Astrocyte of the hippocampus (primary cell): ENCODE results near the gene UPF3A.

ENCODE experiments used
- DNase-seq: peaks from one replicate; pipeline ENCODE4 v3.0.0; 2011; ENCODE audit warnings: low read depth, low spot score

The UPF3A gene

GRCh38 chr13:114304346-114305034 is 23.1 kb downstream of the UPF3A start:
- DNase-seq: no peak

- DNase-seq: no peak
Observed at GRCh38 chr13:114309086-114309485, 27.7 kb downstream of the UPF3A start.

GRCh38 chr13:114309806-114310410 is 28.5 kb downstream of the UPF3A start:
- DNase-seq: no peak

GRCh38 chr13:114310956-114311355 is 29.6 kb downstream of the UPF3A start:
- no peak for DNase-seq

- no peak for DNase-seq
Observed at GRCh38 chr13:114311387-114311786, 30.0 kb downstream of the UPF3A start.

GRCh38 chr13:114311908-114312307 is 30.5 kb downstream of the UPF3A start:
- DNase-seq: no peak

- no peak for DNase-seq
Observed at GRCh38 chr13:114313061-114313860, 31.9 kb downstream of the UPF3A start.

GRCh38 chr13:114314074-114314912 is 32.9 kb downstream of the UPF3A start, which contains the start of gene CHAMP1:
Gene CHAMP1, plus strand, starts transcription at chr13:114314503. Its CDS starts 9,340 bp downstream, at chr13:114323843.
- peak; percentile 99 for DNase-seq

GRCh38 chr13:114315074-114315785 is 33.8 kb downstream of the UPF3A start:
- DNase-seq: no peak

- no peak for DNase-seq
Observed at GRCh38 chr13:114318624-114319023, 37.2 kb downstream of the UPF3A start.

- DNase-seq: peak; percentile 53
Observed at GRCh38 chr13:114319441-114319913, 38.1 kb downstream of the UPF3A start.

- DNase-seq: no peak
Observed at GRCh38 chr13:114320065-114320464, 38.7 kb downstream of the UPF3A start.

- DNase-seq: no peak
Observed at GRCh38 chr13:114321256-114321655, 39.9 kb downstream of the UPF3A start.

- no peak for DNase-seq
Observed at GRCh38 chr13:114323349-114323748, 41.9 kb downstream of the UPF3A start.

GRCh38 chr13:114324334-114324733 is 42.9 kb downstream of the UPF3A start:
- no peak for DNase-seq

GRCh38 chr13:114325729-114326128 is 44.3 kb downstream of the UPF3A start:
- no peak for DNase-seq

- no peak for DNase-seq
Observed at GRCh38 chr13:114328034-114328433, 46.6 kb downstream of the UPF3A start.

GRCh38 chr13:114328595-114328994 is 47.2 kb downstream of the UPF3A start:
- DNase-seq: no peak

GRCh38 chr13:114330086-114330485 is 48.7 kb downstream of the UPF3A start:
- DNase-seq: no peak

- peak; percentile 9 for DNase-seq
Observed at GRCh38 chr13:114333881-114334280, 52.5 kb downstream of the UPF3A start.
